Common myeloid progenitor, CD34-positive (primary cell): Measurements from ENCODE around the gene ARSG.
A peak's percentile ranks its signal among the peaks of the same experiment; 100 is the strongest.
"Not testable (repeated sequence)": the region's sequence is repeated elsewhere in the genome, so short reads cannot be mapped to it uniquely, and the experiment has no call there.

Experiments
- CTCF ChIA-PET: fragments of 350-600 bp; sonication (Branson Sonifier 250); formaldehyde crosslinking; loops from one replicate; lab custom pipeline; 2021; ENCODE audit warnings: antibody characterized with exemption; lab: Charles Lee
- POLR2A ChIA-PET: fragments of 350-600 bp; sonication (Branson Sonifier 250); formaldehyde crosslinking; loops from one replicate; lab custom pipeline; 2021; ENCODE audit warnings: antibody characterized with exemption; lab: Charles Lee
- DNase-seq, 3 donors: peaks; one replicate each; pipeline versions ENCODE4 v3.0.0 to v3.0.0-alpha.2; 2013
- H3K27ac ChIP-seq, 2 experiments: 1 replicate in 1 of 2; 2 replicates in 1 of 2; pipeline ENCODE4 v1.7.0; 2013; ENCODE audit warnings: inconsistent platforms in 2 of 2, low read length in 2 of 2, mild to moderate bottlenecking in 2 of 2, low read depth in 1 of 2, moderate library complexity in 1 of 2; ENCODE audit not compliant: severe bottlenecking in 2 of 2, insufficient read depth in 1 of 2, poor library complexity in 1 of 2
- H3K27me3 ChIP-seq, 5 experiments: replicated peaks in 2 of 5; 1 replicate in 3 of 5; 2 replicates in 2 of 5; pipeline versions ENCODE4 v1.6.1 to v1.7.0; 2013; ENCODE audit warnings: low read length in 4 of 5, mild to moderate bottlenecking in 2 of 5, moderate library complexity in 2 of 5, inconsistent platforms in 1 of 5; ENCODE audit not compliant: insufficient read depth in 5 of 5, control insufficient read depth in 4 of 5
- H3K36me3 ChIP-seq, 4 experiments: 1 replicate in 2 of 4; 2 replicates in 2 of 4; pipeline versions ENCODE4 v1.6.1 to v1.7.0; 2013; ENCODE audit warnings: low read length in 3 of 4, control low read depth in 1 of 4, mild to moderate bottlenecking in 1 of 4; ENCODE audit not compliant: control insufficient read depth in 4 of 4, insufficient read depth in 4 of 4
- H3K4me1 ChIP-seq, 4 experiments: 1 replicate in 3 of 4; 2 replicates in 1 of 4; pipeline versions ENCODE4 v1.6.1 to v1.7.1; 2013; ENCODE audit warnings: low read length in 3 of 4, mild to moderate bottlenecking in 3 of 4, control low read depth in 1 of 4, inconsistent platforms in 1 of 4, moderate library complexity in 1 of 4; ENCODE audit not compliant: control insufficient read depth in 4 of 4, insufficient read depth in 4 of 4; ENCODE audit errors: control extremely low read depth in 1 of 4
- H3K4me3 ChIP-seq, 7 experiments: 1 replicate in 4 of 7; 2 replicates in 3 of 7; pipeline versions ENCODE4 v1.5.1 to v1.7.0; 2013; ENCODE audit warnings: mild to moderate bottlenecking in 7 of 7, low read length in 6 of 7, moderate library complexity in 6 of 7, inconsistent platforms in 2 of 7, low read depth in 2 of 7, control low read depth in 1 of 7; ENCODE audit not compliant: insufficient read depth in 4 of 7, control insufficient read depth in 1 of 7; ENCODE audit errors: extremely low read depth in 1 of 7
- H3K9me3 ChIP-seq, 5 experiments: 1 replicate in 4 of 5; 2 replicates in 1 of 5; pipeline versions ENCODE4 v1.6.1 to v1.7.1; 2013; ENCODE audit warnings: low read length in 4 of 5, mild to moderate bottlenecking in 2 of 5, inconsistent platforms in 1 of 5, low read depth in 1 of 5, moderate library complexity in 1 of 5; ENCODE audit not compliant: control insufficient read depth in 4 of 5, insufficient read depth in 2 of 5; ENCODE audit errors: control extremely low read depth in 1 of 5
- WGBS: methylation state at CpG from one replicate; pipeline ENCODE4 v1.1.5; 2013; ENCODE audit not compliant: insufficient coverage; 5-methylcytosine and 5-hydroxymethylcytosine counted together

Gene ARSG

GRCh38 chr17:68273722-68274121, 17.6 kb upstream of the ARSG start:
- Histone ChIP-seq H3K36me3 (no peaks in the 10 kb centered on the region), H3K9me3 (peaks cover 2 to 7% (median 4%) of the 10 kb centered on the region in 5 experiments), H3K4me1 (peaks cover 0 to 2% (median 0%) of the 10 kb centered on the region in 4 experiments), H3K27ac (no peak overlapping the region), H3K27me3 (no peaks in the 10 kb centered on the region), H3K4me3 (no peak overlapping the region)
- CTCF ChIA-PET: interaction anchor here (0.8 to 2.8 kb wide), 3 partner anchors 10 to 125 kb away, joined by 3 to 17 read pairs (median 3); no protein-coding TSS in a partner anchor
- WGBS: 85% methylated on average over 11 of the region's 11 CpGs
- POLR2A ChIA-PET: no interaction called here
- peak in 1 of 3 donors; percentile 26 for DNase-seq

GRCh38 chr17:68276339-68276738, 15.0 kb upstream of the ARSG start:
- H3K4me1 ChIP-seq, POLR2A ChIA-PET, H3K4me3 ChIP-seq, DNase-seq, H3K27ac ChIP-seq, H3K9me3 ChIP-seq, H3K27me3 ChIP-seq, H3K36me3 ChIP-seq: not testable (repeated sequence)
- CTCF ChIA-PET: interaction anchor here (1.2 to 2.0 kb wide), 2 partner anchors 81 to 160 kb away, joined by 3 to 7 read pairs; no protein-coding TSS in a partner anchor
- WGBS: 100% methylated on average over 2 of the region's 3 CpGs

- ChIA-PET POLR2A (no interaction called here), CTCF (interaction anchor here (1.1 to 1.5 kb wide), 2 partner anchors 12 to 146 kb away, joined by 3 to 5 read pairs; no protein-coding TSS in a partner anchor)
- Histone ChIP-seq H3K36me3 (no peaks in the 10 kb centered on the region), H3K27ac (no peak overlapping the region), H3K27me3 (no peaks in the 10 kb centered on the region), H3K4me1 (peaks cover 0 to 2% (median 0%) of the 10 kb centered on the region in 4 experiments), H3K4me3 (no peak overlapping the region), H3K9me3 (peaks cover 2 to 7% (median 4%) of the 10 kb centered on the region in 5 experiments)
- 100% methylated on average over 3 of the region's 5 CpGs for WGBS
- peak in 2 of 3 donors; percentile 25 to 40 for DNase-seq
Observed at GRCh38 chr17:68277807-68278206, 13.5 kb upstream of the ARSG start.

- H3K9me3 ChIP-seq, H3K4me1 ChIP-seq, H3K27ac ChIP-seq, H3K4me3 ChIP-seq, H3K27me3 ChIP-seq, CTCF ChIA-PET, POLR2A ChIA-PET, DNase-seq, H3K36me3 ChIP-seq: not testable (repeated sequence)
- no CpG with 5 or more reads among the region's 6 CpGs for WGBS
Observed at GRCh38 chr17:68281965-68282364, 9.3 kb upstream of the ARSG start.

- POLR2A ChIA-PET: interaction anchor here (0.5 kb wide), 1 partner anchor 27 kb away, joined by 3 read pairs; no protein-coding TSS in a partner anchor
- H3K27me3 ChIP-seq: peaks cover 0 to 22% (median 3%) of the 10 kb centered on the region in 5 experiments
- H3K4me1 ChIP-seq: peaks cover 18 to 44% (median 42%) of the 10 kb centered on the region in 4 experiments
- peak; percentile 62 to 90 (median 88) for DNase-seq
- no peaks in the 10 kb centered on the region for H3K9me3 ChIP-seq
- WGBS: 55% methylated on average over 3 of the region's 5 CpGs
- H3K36me3 ChIP-seq: no peaks in the 10 kb centered on the region
- no peak overlapping the region for H3K27ac ChIP-seq
- no peak overlapping the region for H3K4me3 ChIP-seq
- CTCF ChIA-PET: interaction anchor here (0.9 to 1.1 kb wide), 3 partner anchors 24 to 110 kb away, joined by 3 to 5 read pairs (median 3); no protein-coding TSS in a partner anchor
Observed at GRCh38 chr17:68288375-68288774, 2.9 kb upstream of the ARSG start.

GRCh38 chr17:68288804-68289203, 2.5 kb upstream of the ARSG start:
- CTCF ChIA-PET: interaction anchor here (0.9 kb wide), 2 partner anchors 71 to 110 kb away, joined by 3 to 5 read pairs; no protein-coding TSS in a partner anchor
- Histone ChIP-seq H3K4me1 (peaks cover 18 to 44% (median 42%) of the 10 kb centered on the region in 4 experiments), H3K27me3 (peaks cover 0 to 22% (median 4%) of the 10 kb centered on the region in 5 experiments), H3K36me3 (no peaks in the 10 kb centered on the region), H3K27ac (no peak overlapping the region), H3K9me3 (no peaks in the 10 kb centered on the region), H3K4me3 (no peak overlapping the region)
- 39% methylated on average over 4 of the region's 7 CpGs for WGBS
- POLR2A ChIA-PET: interaction anchor here (0.5 kb wide), 1 partner anchor 27 kb away, joined by 3 read pairs; no protein-coding TSS in a partner anchor
- peak; percentile 47 to 79 (median 78) for DNase-seq

GRCh38 chr17:68289473-68289872, 1.8 kb upstream of the ARSG start:
- ChIA-PET CTCF (interaction anchor here (1.2 to 1.3 kb wide), 3 partner anchors 11 to 112 kb away, joined by 3 to 5 read pairs (median 3); no protein-coding TSS in a partner anchor), POLR2A (no interaction called here)
- peaks cover 18 to 44% (median 42%) of the 10 kb centered on the region in 4 experiments for H3K4me1 ChIP-seq
- no peak overlapping the region for H3K27ac ChIP-seq
- no peaks in the 10 kb centered on the region for H3K9me3 ChIP-seq
- no peak for DNase-seq
- H3K4me3 ChIP-seq: peak overlapping the region in 2 of 7 experiments; percentile 67 to 75
- peaks cover 0 to 22% (median 4%) of the 10 kb centered on the region in 5 experiments for H3K27me3 ChIP-seq
- 84% methylated on average over 5 of the region's 7 CpGs for WGBS
- no peaks in the 10 kb centered on the region for H3K36me3 ChIP-seq
